Stomach smooth muscle (tissue), 2 donors: Measurements from ENCODE around the gene DLK1.

Experiments used
- H3K27ac ChIP-seq: one replicate; pipeline ENCODE4 v1.7.0; 2013; ENCODE audit warnings: mild to moderate bottlenecking, low read length, inconsistent platforms
- H3K27me3 ChIP-seq, 2 donors: one replicate each; pipeline ENCODE4 v1.7.0; 2013; ENCODE audit warnings: low read length in 2 of 2; ENCODE audit not compliant: insufficient read depth in 2 of 2, control insufficient read depth in 1 of 2
- H3K36me3 ChIP-seq, 2 donors: one replicate each; pipeline ENCODE4 v1.7.0; 2013; ENCODE audit warnings: low read length in 2 of 2; ENCODE audit not compliant: control insufficient read depth in 2 of 2, insufficient read depth in 2 of 2
- H3K4me1 ChIP-seq: one replicate; pipeline ENCODE4 v1.7.0; 2013; ENCODE audit warnings: low read length; ENCODE audit not compliant: control insufficient read depth, insufficient read depth
- H3K4me3 ChIP-seq, 2 donors: one replicate each; pipeline ENCODE4 v1.7.0; 2013; ENCODE audit warnings: low read length in 2 of 2
- H3K9ac ChIP-seq, 2 donors: one replicate each; pipeline ENCODE4 v1.7.0; 2013; ENCODE audit warnings: low read length in 2 of 2, mild to moderate bottlenecking in 1 of 2
- H3K9me3 ChIP-seq, 2 donors: one replicate each; pipeline ENCODE4 v1.7.0; 2013; ENCODE audit warnings: low read length in 2 of 2; ENCODE audit not compliant: control insufficient read depth in 2 of 2
- donor health status: healthy.
- donor health status: Pancreatic carcinoma.

Gene DLK1

GRCh38 chr14:100726550-100727085 is at the start of gene DLK1:
TSS of gene DLK1 (plus strand) at chr14:100726892. CDS start at chr14:100727069, 177 bp downstream.
- Histone ChIP-seq H3K27ac (no peak within 1 kb of the TSS), H3K36me3 (no peaks in the 10 kb centered on the region), H3K4me3 (no peak within 1 kb of the TSS), H3K9me3 (peaks cover 0 to 6% of the 10 kb centered on the region in 2 donors), H3K4me1 (no peaks in the 10 kb centered on the region), H3K27me3 (peaks cover 34 to 37% of the 10 kb centered on the region in 2 donors), H3K9ac (no peak within 1 kb of the TSS)

GRCh38 chr14:100677152-100677551 is 49.5 kb upstream of the DLK1 start:
- H3K27me3 ChIP-seq = peaks cover 2 to 16% of the 10 kb centered on the region in 2 donors
- H3K4me1 ChIP-seq = peaks cover 25% of the 10 kb centered on the region
- peak overlapping the region; percentile 60 for H3K27ac ChIP-seq
- H3K4me3 ChIP-seq = no peak overlapping the region
- H3K36me3 ChIP-seq = no peaks in the 10 kb centered on the region
- H3K9me3 ChIP-seq = no peaks in the 10 kb centered on the region
- H3K9ac ChIP-seq = no peak overlapping the region

- H3K9me3 ChIP-seq = peaks cover 0 to 2% of the 10 kb centered on the region in 2 donors
- no peaks in the 10 kb centered on the region for H3K36me3 ChIP-seq
- H3K9ac ChIP-seq = no peak overlapping the region
- H3K27ac ChIP-seq = peak overlapping the region; percentile 60
- H3K4me3 ChIP-seq = peak overlapping the region in 1 of 2 donors; percentile 22
- H3K27me3 ChIP-seq = peaks cover 2 to 10% of the 10 kb centered on the region in 2 donors
- H3K4me1 ChIP-seq = peaks cover 25% of the 10 kb centered on the region
Measured at GRCh38 chr14:100677554-100678468, 48.9 kb upstream of the DLK1 start.

GRCh38 chr14:100678469-100678828 is 48.2 kb upstream of the DLK1 start:
- H3K27me3 ChIP-seq = peaks cover 2 to 6% of the 10 kb centered on the region in 2 donors
- peaks cover 0 to 3% of the 10 kb centered on the region in 2 donors for H3K9me3 ChIP-seq
- H3K4me1 ChIP-seq = peaks cover 25% of the 10 kb centered on the region
- H3K36me3 ChIP-seq = no peaks in the 10 kb centered on the region
- H3K9ac ChIP-seq = no peak overlapping the region
- no peak overlapping the region for H3K4me3 ChIP-seq
- peak overlapping the region; percentile 60 for H3K27ac ChIP-seq

- Histone ChIP-seq H3K9ac (no peak overlapping the region), H3K27me3 (peaks cover 2 to 6% of the 10 kb centered on the region in 2 donors), H3K4me3 (no peak overlapping the region), H3K4me1 (peaks cover 27% of the 10 kb centered on the region), H3K9me3 (peaks cover 0 to 3% of the 10 kb centered on the region in 2 donors), H3K27ac (peak overlapping the region; percentile 60), H3K36me3 (no peaks in the 10 kb centered on the region)
Measured at GRCh38 chr14:100679153-100679552, 47.5 kb upstream of the DLK1 start.

GRCh38 chr14:100679707-100680438 is 46.8 kb upstream of the DLK1 start:
- Histone ChIP-seq H3K9me3 (peaks cover 0 to 3% of the 10 kb centered on the region in 2 donors), H3K4me3 (no peak overlapping the region), H3K36me3 (no peaks in the 10 kb centered on the region), H3K27ac (no peak overlapping the region), H3K4me1 (peaks cover 27% of the 10 kb centered on the region), H3K9ac (no peak overlapping the region), H3K27me3 (peaks cover 2 to 6% of the 10 kb centered on the region in 2 donors)

GRCh38 chr14:100680439-100681051 is 46.1 kb upstream of the DLK1 start:
- Histone ChIP-seq H3K4me1 (peaks cover 27% of the 10 kb centered on the region), H3K4me3 (no peak overlapping the region), H3K36me3 (no peaks in the 10 kb centered on the region), H3K9ac (no peak overlapping the region), H3K9me3 (peaks cover 0 to 3% of the 10 kb centered on the region in 2 donors), H3K27me3 (peaks cover 2 to 6% of the 10 kb centered on the region in 2 donors), H3K27ac (no peak overlapping the region)

GRCh38 chr14:100681111-100681510 is 45.6 kb upstream of the DLK1 start:
- H3K27me3 ChIP-seq = peaks cover 2 to 6% of the 10 kb centered on the region in 2 donors
- no peaks in the 10 kb centered on the region for H3K36me3 ChIP-seq
- no peak overlapping the region for H3K4me3 ChIP-seq
- no peak overlapping the region for H3K27ac ChIP-seq
- H3K4me1 ChIP-seq = peaks cover 27% of the 10 kb centered on the region
- H3K9ac ChIP-seq = no peak overlapping the region
- peaks cover 0 to 3% of the 10 kb centered on the region in 2 donors for H3K9me3 ChIP-seq

GRCh38 chr14:100682749-100683148 is 43.9 kb upstream of the DLK1 start:
- Histone ChIP-seq H3K9ac (no peak overlapping the region), H3K4me1 (peaks cover 17% of the 10 kb centered on the region), H3K9me3 (peaks cover 0 to 3% of the 10 kb centered on the region in 2 donors), H3K4me3 (no peak overlapping the region), H3K36me3 (no peaks in the 10 kb centered on the region), H3K27me3 (peaks cover 0 to 6% of the 10 kb centered on the region in 2 donors), H3K27ac (no peak overlapping the region)

- Histone ChIP-seq H3K36me3 (no peaks in the 10 kb centered on the region), H3K4me1 (peaks cover 14% of the 10 kb centered on the region), H3K9me3 (peaks cover 0 to 3% of the 10 kb centered on the region in 2 donors), H3K27me3 (peaks cover 0 to 10% of the 10 kb centered on the region in 2 donors), H3K27ac (no peak overlapping the region), H3K9ac (no peak overlapping the region), H3K4me3 (no peak overlapping the region)
Measured at GRCh38 chr14:100683578-100683977, 43.1 kb upstream of the DLK1 start.
